Left lung (tissue), 10 donors: Measurements from ENCODE around the gene NT5E. TPM values are rescaled to one million over a fixed set of nuclear protein-coding genes. Genes with fewer than 3 reads are reported as not detected.

Source experiments
- ATAC-seq: fragments of 200-7000 bp; cut with Tn5 transposase; one replicate; pipeline ENCODE4 v1.9.1; 2020; ENCODE audit warnings: moderate library complexity
- DNase-seq, 4 donors: peaks; one replicate each; pipeline ENCODE4 v3.0.0-alpha.2; 2013 to 2020
- H3K27ac ChIP-seq, 2 donors: fragments of 200-600 bp; sonication (generic) in 1 of 2; one replicate each; pipeline versions ENCODE4 v1.5.0 to v1.8.0; 2020 to 2021
- H3K27me3 ChIP-seq, 2 donors: fragments of 200-600 bp; sonication (generic) in 1 of 2; one replicate each; pipeline versions ENCODE4 v1.5.0 to v1.8.0; 2020 to 2021
- H3K36me3 ChIP-seq, 2 donors: fragments of 200-600 bp; sonication (generic) in 1 of 2; one replicate each; pipeline versions ENCODE4 v1.5.0 to v1.8.0; 2020 to 2021
- H3K4me1 ChIP-seq, 2 donors: fragments of 200-600 bp; one replicate each; pipeline ENCODE4 v1.8.0; 2021
- H3K4me3 ChIP-seq, 2 donors: fragments of 200-600 bp; sonication (generic) in 1 of 2; one replicate each; pipeline versions ENCODE4 v1.5.0 to v1.8.0; 2020 to 2021; ENCODE audit warnings: mild to moderate bottlenecking in 1 of 2
- H3K9me3 ChIP-seq, 2 donors: fragments of 200-600 bp; sonication (generic) in 1 of 2; one replicate each; pipeline versions ENCODE4 v1.5.0 to v1.8.0; 2020 to 2021
- CTCF ChIP-seq, 2 donors: fragments of 200-600 bp; sonication (generic) in 1 of 2; IDR thresholded peaks; one replicate each; pipeline versions ENCODE4 v1.5.0 to v1.8.0; 2021; ENCODE audit warnings: antibody characterized with exemption in 2 of 2
- intact Hi-C, 2 donors: fragments of 100-400 bp; cut with DNase I; formaldehyde crosslinking; loops; one replicate each; pipeline versions ENCODE4 v1.11.2 to v1.14.2; 2022
- polyA plus RNA-seq, 6 donors: library from polyadenylated mRNA; unstranded; fragments of 120-200 nt; gene quantifications; one replicate each; pipeline ENCODE4 v1.2.1, GENCODE V29; 2013; ENCODE audit not compliant: insufficient read length in 6 of 6
- total RNA-seq, 2 donors: library from RNA; stranded (reverse); fragmentation: NEBNext Ultra II Directional; extraction: Animal tissue kit (Norgen Biotek cat#: 25700); gene quantifications; one replicate each; pipeline ENCODE4 v1.2.1, GENCODE V29; 2021
- donor health status: DM: no; HTN: yes; CAD: no.
- donor health status: DM: no; HTN: no; CAD: no.

NT5E gene
- total and polyA plus RNA-seq, 8 donors, result 9.1 to 16.8 (median 14.5) TPM

- DNase-seq, result no peak
- H3K4me3 ChIP-seq, result no peak overlapping the region
- no peak overlapping the region for H3K27ac ChIP-seq
- H3K36me3 ChIP-seq, result no peaks in the 10 kb centered on the region
- no peak for TF ChIP-seq CTCF (IDR thresholded peaks at IDR 0.05)
- H3K27me3 ChIP-seq, result no peaks in the 10 kb centered on the region
- no peak for ATAC-seq
- H3K9me3 ChIP-seq, result peaks cover 0 to 23% of the 10 kb centered on the region in 2 donors
- intact Hi-C loops, result no loop called here
- no peaks in the 10 kb centered on the region for H3K4me1 ChIP-seq
These were observed 21.4 kb upstream of the NT5E start for GRCh38 chr6:85428486-85428885.

GRCh38 chr6:85429346-85429745 lies 20.5 kb upstream of the NT5E start:
- H3K27ac ChIP-seq, result no peak overlapping the region
- H3K4me1 ChIP-seq, result no peaks in the 10 kb centered on the region
- no peaks in the 10 kb centered on the region for H3K27me3 ChIP-seq
- peaks cover 0 to 23% of the 10 kb centered on the region in 2 donors for H3K9me3 ChIP-seq
- no peak for TF ChIP-seq CTCF (IDR thresholded peaks at IDR 0.05)
- no peak overlapping the region for H3K4me3 ChIP-seq
- intact Hi-C loops, result no loop called here
- ATAC-seq, result no peak
- no peaks in the 10 kb centered on the region for H3K36me3 ChIP-seq
- DNase-seq, result no peak

- H3K27ac ChIP-seq, result no peak overlapping the region
- peaks cover 0 to 9% of the 10 kb centered on the region in 2 donors for H3K9me3 ChIP-seq
- no peaks in the 10 kb centered on the region for H3K4me1 ChIP-seq
- no peaks in the 10 kb centered on the region for H3K27me3 ChIP-seq
- DNase-seq, result no peak
- H3K36me3 ChIP-seq, result no peaks in the 10 kb centered on the region
- no peak overlapping the region for H3K4me3 ChIP-seq
- intact Hi-C loops, result no loop called here
- no peak for TF ChIP-seq CTCF (IDR thresholded peaks at IDR 0.05)
- ATAC-seq, result no peak
These were observed 18.6 kb upstream of the NT5E start for GRCh38 chr6:85431271-85431670.

GRCh38 chr6:85432554-85432953 lies 17.3 kb upstream of the NT5E start:
- Histone ChIP-seq H3K9me3 (no peaks in the 10 kb centered on the region), H3K36me3 (no peaks in the 10 kb centered on the region), H3K4me1 (no peaks in the 10 kb centered on the region), H3K27me3 (no peaks in the 10 kb centered on the region), H3K27ac (no peak overlapping the region), H3K4me3 (no peak overlapping the region)
- ATAC-seq, result no peak
- DNase-seq, result no peak
- intact Hi-C loops, result no loop called here
- TF ChIP-seq CTCF (IDR thresholded peaks at IDR 0.05), result no peak

- H3K9me3 ChIP-seq, result peaks cover 0 to 7% of the 10 kb centered on the region in 2 donors
- intact Hi-C loops, result no loop called here
- no peak for DNase-seq
- H3K27me3 ChIP-seq, result no peaks in the 10 kb centered on the region
- H3K4me3 ChIP-seq, result no peak overlapping the region
- ATAC-seq, result no peak
- no peaks in the 10 kb centered on the region for H3K4me1 ChIP-seq
- TF ChIP-seq CTCF (IDR thresholded peaks at IDR 0.05), result no peak
- H3K36me3 ChIP-seq, result no peaks in the 10 kb centered on the region
- no peak overlapping the region for H3K27ac ChIP-seq
These were observed 14.0 kb upstream of the NT5E start for GRCh38 chr6:85435851-85436250.
